Hepatocyte (in vitro differentiated cells): ENCODE data around the gene SLITRK1. TPM values are rescaled to one million over a fixed set of nuclear protein-coding genes. Genes with fewer than 3 reads are reported as not detected.

Experiments used
- DNase-seq: peaks from one replicate; pipeline ENCODE4 v3.0.0-alpha.2; 2016; ENCODE audit warnings: low spot score
- H2AFZ ChIP-seq: fragments of 200-600 bp; sonication (generic); 2 replicates; pipeline ENCODE4 v1.6.0; 2016; ENCODE audit warnings: antibody characterized with exemption, mild to moderate bottlenecking
- H3K27ac ChIP-seq: fragments of 200-600 bp; sonication (generic); 2 replicates; pipeline ENCODE4 v1.5.1; 2016; ENCODE audit warnings: mild to moderate bottlenecking
- H3K27me3 ChIP-seq: fragments of 200-600 bp; sonication (generic); 2 replicates; pipeline ENCODE4 v1.6.1; 2016
- H3K36me3 ChIP-seq: fragments of 200-600 bp; sonication (generic); replicated peaks from 2 replicates; pipeline ENCODE4 v1.5.1; 2016; ENCODE audit warnings: low read depth; ENCODE audit not compliant: insufficient read depth
- H3K4me1 ChIP-seq: fragments of 200-600 bp; sonication (generic); 2 replicates; pipeline ENCODE4 v1.5.1; 2016; ENCODE audit warnings: mild to moderate bottlenecking, moderate library complexity; ENCODE audit not compliant: insufficient read depth
- H3K4me2 ChIP-seq: fragments of 200-600 bp; sonication (generic); 2 replicates; pipeline ENCODE4 v1.6.0; 2016
- H3K4me3 ChIP-seq: fragments of 200-600 bp; sonication (generic); 2 replicates; pipeline ENCODE4 v1.5.1; 2016; ENCODE audit warnings: mild to moderate bottlenecking
- H3K79me2 ChIP-seq: fragments of 200-600 bp; sonication (generic); 2 replicates; pipeline ENCODE4 v1.6.0; 2017; ENCODE audit warnings: mild to moderate bottlenecking
- H3K9me2 ChIP-seq: fragments of 200-600 bp; sonication (generic); replicated peaks from 2 replicates; pipeline ENCODE4 v1.6.0; 2017; ENCODE audit warnings: mild to moderate bottlenecking; ENCODE audit not compliant: insufficient read depth
- H3K9me3 ChIP-seq: fragments of 200-600 bp; sonication (generic); 2 replicates; pipeline ENCODE4 v1.5.1; 2016; ENCODE audit warnings: low read depth, mild to moderate bottlenecking
- H4K20me1 ChIP-seq: fragments of 200-600 bp; sonication (generic); 2 replicates; pipeline ENCODE4 v1.6.0; 2016; ENCODE audit warnings: mild to moderate bottlenecking; ENCODE audit not compliant: insufficient read depth, poor library complexity, severe bottlenecking
- CTCF ChIP-seq: fragments of 200-600 bp; sonication (generic); IDR thresholded peaks from 2 replicates; pipeline ENCODE4 v1.5.1; 2016; ENCODE audit warnings: antibody characterized with exemption, mild to moderate bottlenecking; ENCODE audit not compliant: poor library complexity
- EZH2 ChIP-seq: fragments of 200-600 bp; sonication (generic); IDR thresholded peaks from 2 replicates; pipeline ENCODE4 v1.6.1; 2016; ENCODE audit warnings: antibody characterized with exemption, mild to moderate bottlenecking, borderline replicate concordance
- EZH2phosphoT487 ChIP-seq: fragments of 200-600 bp; sonication (generic); IDR thresholded peaks from one replicate; pipeline ENCODE4 v1.6.1; 2018; ENCODE audit warnings: antibody characterized with exemption, mild to moderate bottlenecking, low read depth, moderate library complexity; ENCODE audit not compliant: unreplicated experiment, severe bottlenecking
- WGBS: methylation state at CpG from one replicate; pipeline ENCODE4 v1.1.6; 2016; ENCODE audit warnings: low lambda C conversion rate; ENCODE audit errors: missing lambda C conversion rate; 5-methylcytosine and 5-hydroxymethylcytosine counted together
- polyA plus RNA-seq: library from polyadenylated mRNA; unstranded; fragments of >200 nt; fragmentation: Nextera tagmentation; extraction: Ambion mirVana; gene quantifications from 2 replicates; pipeline ENCODE4 v1.2.1, GENCODE V29; 2016
- total RNA-seq: library from RNA; depleted of rRNA; stranded (reverse); fragments of >200 nt; gene quantifications from 2 replicates; pipeline ENCODE4 v1.2.3, GENCODE V29; 2014

Gene SLITRK1
- total and polyA plus RNA-seq, 2 experiments from 2014 or later: not detected

- Histone ChIP-seq H3K4me2 (no peak overlapping the region), H2AFZ (no peak overlapping the region), H3K9me3 (no peaks in the 10 kb centered on the region), H3K27me3 (peaks cover 66% of the 10 kb centered on the region), H3K9me2 (no peaks in the 10 kb centered on the region), H3K27ac (no peak overlapping the region), H3K79me2 (no peaks in the 10 kb centered on the region), H3K4me3 (no peak overlapping the region), H4K20me1 (no peaks in the 10 kb centered on the region), H3K4me1 (peaks cover 6% of the 10 kb centered on the region), H3K36me3 (no peaks in the 10 kb centered on the region)
- 26% methylated on average over 9 of the region's 12 CpGs for WGBS
- DNase-seq: no peak
- TF ChIP-seq EZH2phosphoT487 (no peak), CTCF (no peak), EZH2 (no peak)
These were observed 4.5 kb downstream of the SLITRK1 start for GRCh38 chr13:83877651-83878355.

DNA sequence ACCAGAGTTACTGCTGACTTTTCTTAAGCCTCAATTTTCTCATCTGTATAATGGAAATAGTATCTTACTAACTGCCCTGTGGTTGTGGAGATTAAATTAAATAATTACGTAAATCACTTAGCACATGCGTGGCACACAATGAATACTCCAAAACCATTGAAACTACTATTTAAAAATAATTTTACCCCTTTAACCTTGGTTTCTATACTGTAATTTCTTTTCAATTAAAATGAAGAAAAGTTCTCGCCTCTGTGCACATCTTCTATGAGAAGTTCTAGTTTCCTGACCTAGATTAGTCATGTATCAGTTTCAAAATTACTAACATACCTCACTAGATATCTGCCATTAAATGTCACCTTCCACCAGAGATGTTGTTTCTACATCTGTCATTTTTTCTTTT lies 5.7 kb downstream of the SLITRK1 start:
- peaks cover 54% of the 10 kb centered on the region for H3K27me3 ChIP-seq
- H4K20me1 ChIP-seq: no peaks in the 10 kb centered on the region
- TF ChIP-seq CTCF (no peak), EZH2 (no peak), EZH2phosphoT487 (no peak)
- H3K4me1 ChIP-seq: peaks cover 2% of the 10 kb centered on the region
- 92% methylated on average over 3 of the region's 3 CpGs for WGBS
- no peaks in the 10 kb centered on the region for H3K9me3 ChIP-seq
- no peak for DNase-seq
- no peaks in the 10 kb centered on the region for H3K36me3 ChIP-seq
- no peak overlapping the region for H3K27ac ChIP-seq
- no peak overlapping the region for H3K4me3 ChIP-seq
- no peaks in the 10 kb centered on the region for H3K79me2 ChIP-seq
- H3K4me2 ChIP-seq: no peak overlapping the region
- H3K9me2 ChIP-seq: no peaks in the 10 kb centered on the region
- H2AFZ ChIP-seq: no peak overlapping the region

DNA sequence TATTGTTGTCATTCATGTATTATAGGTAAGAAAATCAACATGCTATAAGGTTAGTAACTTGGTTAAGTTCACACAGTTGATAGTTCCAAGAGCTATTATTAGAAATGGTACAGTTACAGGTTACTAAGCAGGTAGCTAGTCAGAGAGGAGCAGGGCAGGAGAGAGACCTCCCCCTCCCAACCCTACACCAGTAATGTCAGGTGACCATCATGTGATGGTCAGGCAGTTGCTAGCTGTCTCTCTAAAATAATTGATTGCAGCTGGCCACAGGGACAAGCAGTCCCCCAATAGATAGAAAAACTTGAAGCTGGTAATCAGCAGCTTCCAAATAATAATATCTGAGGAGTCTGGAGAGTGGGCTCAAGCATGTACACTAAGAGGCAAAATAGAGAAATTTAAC lies 14.6 kb downstream of the SLITRK1 start:
- no peak overlapping the region for H2AFZ ChIP-seq
- no peak overlapping the region for H3K27ac ChIP-seq
- H3K4me2 ChIP-seq: no peak overlapping the region
- no peaks in the 10 kb centered on the region for H3K9me3 ChIP-seq
- DNase-seq: no peak
- H3K36me3 ChIP-seq: no peaks in the 10 kb centered on the region
- H3K27me3 ChIP-seq: no peaks in the 10 kb centered on the region
- H3K9me2 ChIP-seq: no peaks in the 10 kb centered on the region
- no peaks in the 10 kb centered on the region for H3K4me1 ChIP-seq
- no peaks in the 10 kb centered on the region for H3K79me2 ChIP-seq
- H3K4me3 ChIP-seq: no peak overlapping the region
- H4K20me1 ChIP-seq: no peaks in the 10 kb centered on the region
- TF ChIP-seq EZH2phosphoT487 (no peak), EZH2 (no peak), CTCF (no peak)
